WERI-Rb-1 (cell line): Measurements from ENCODE around the gene ATRN.
"Not testable (repeated sequence)": the region's sequence is repeated elsewhere in the genome, so short reads cannot be mapped to it uniquely, and the experiment has no call there.

ENCODE experiments used
- DNase-seq: peaks from one replicate; pipeline ENCODE4 v3.0.0-alpha.2; 2020
- H3K27ac ChIP-seq: fragments of 250-450 bp; sonication (Bioruptor Pico); 2 replicates; pipeline ENCODE4 v1.5.1; 2020; ENCODE audit warnings: mild to moderate bottlenecking, moderate library complexity
- H3K27me3 ChIP-seq: fragments of 250-450 bp; sonication (Bioruptor Pico); 2 replicates; pipeline ENCODE4 v1.5.1; 2021; ENCODE audit warnings: mild to moderate bottlenecking, low read depth, moderate library complexity; ENCODE audit not compliant: insufficient read depth, severe bottlenecking
- H3K36me3 ChIP-seq: fragments of 250-450 bp; sonication (Bioruptor Pico); 2 replicates; pipeline ENCODE4 v1.5.1; 2020; ENCODE audit warnings: mild to moderate bottlenecking, moderate library complexity
- H3K4me3 ChIP-seq: 2 replicates; pipeline ENCODE4 v1.5.1; 2011; ENCODE audit warnings: low read depth, mild to moderate bottlenecking, control low read depth, low read length
- H3K9me3 ChIP-seq: fragments of 250-450 bp; sonication (Bioruptor Pico); 2 replicates; pipeline ENCODE4 v1.5.1; 2021; ENCODE audit warnings: mild to moderate bottlenecking, moderate library complexity; ENCODE audit not compliant: severe bottlenecking
- CTCF ChIP-seq: IDR thresholded peaks from 2 replicates; pipeline ENCODE4 v1.5.1; 2011; ENCODE audit warnings: low read depth, mild to moderate bottlenecking, control low read depth, inconsistent platforms, low read length

The ATRN gene

GRCh38 chr20:3471397-3472021 lies 691 bp downstream of the ATRN start:
- no peak for TF ChIP-seq CTCF
- H3K27ac ChIP-seq = peak overlapping the region; percentile 69

GRCh38 chr20:3472105-3472504 lies 1.3 kb downstream of the ATRN start:
- no peak overlapping the region for H3K27ac ChIP-seq
- H3K4me3 ChIP-seq = peak overlapping the region; percentile 71
- peaks cover 4% of the 10 kb centered on the region; the same call in 1 of the 2 replicates for H3K36me3 ChIP-seq
- H3K9me3 ChIP-seq = no peaks in the 10 kb centered on the region
- H3K27me3 ChIP-seq = no peaks in the 10 kb centered on the region
- no peak for DNase-seq
- TF ChIP-seq CTCF = no peak

More at GRCh38 chr20:3471397-3472021, 691 bp downstream of the ATRN start:
- DNase-seq = no peak
- Histone ChIP-seq H3K9me3 (no peaks in the 10 kb centered on the region), H3K27me3 (no peaks in the 10 kb centered on the region), H3K4me3 (peak overlapping the region; percentile 71), H3K36me3 (peaks cover 4% of the 10 kb centered on the region; the same call in 1 of the 2 replicates)

- Histone ChIP-seq H3K36me3 (peaks cover 4% of the 10 kb centered on the region; the same call in 1 of the 2 replicates), H3K4me3 (no peak overlapping the region), H3K9me3 (no peaks in the 10 kb centered on the region), H3K27me3 (no peaks in the 10 kb centered on the region), H3K27ac (no peak overlapping the region)
- TF ChIP-seq CTCF = no peak
- DNase-seq = no peak
Observed at GRCh38 chr20:3473324-3473723, 2.5 kb downstream of the ATRN start.

- TF ChIP-seq CTCF = no peak
- Histone ChIP-seq H3K9me3 (no peaks in the 10 kb centered on the region), H3K36me3 (peaks cover 4% of the 10 kb centered on the region; the same call in 1 of the 2 replicates), H3K27me3 (no peaks in the 10 kb centered on the region), H3K4me3 (no peak overlapping the region), H3K27ac (no peak overlapping the region)
- DNase-seq = no peak
Observed at GRCh38 chr20:3473944-3474343, 3.1 kb downstream of the ATRN start.

GRCh38 chr20:3477003-3477860 lies 6.4 kb downstream of the ATRN start:
- not testable (repeated sequence) for H3K27me3 ChIP-seq, DNase-seq, H3K36me3 ChIP-seq, H3K27ac ChIP-seq, H3K9me3 ChIP-seq, H3K4me3 ChIP-seq

GRCh38 chr20:3477861-3478544 lies 7.2 kb downstream of the ATRN start:
- H3K27me3 ChIP-seq = no peaks in the 10 kb centered on the region
- H3K36me3 ChIP-seq = no peaks in the 10 kb centered on the region
- TF ChIP-seq CTCF = no peak
- H3K27ac ChIP-seq = no peak overlapping the region
- no peaks in the 10 kb centered on the region for H3K9me3 ChIP-seq
- no peak overlapping the region for H3K4me3 ChIP-seq
- no peak for DNase-seq
